Measurements from ENCODE around the gene AFG3L2.

The AFG3L2 gene

DNA sequence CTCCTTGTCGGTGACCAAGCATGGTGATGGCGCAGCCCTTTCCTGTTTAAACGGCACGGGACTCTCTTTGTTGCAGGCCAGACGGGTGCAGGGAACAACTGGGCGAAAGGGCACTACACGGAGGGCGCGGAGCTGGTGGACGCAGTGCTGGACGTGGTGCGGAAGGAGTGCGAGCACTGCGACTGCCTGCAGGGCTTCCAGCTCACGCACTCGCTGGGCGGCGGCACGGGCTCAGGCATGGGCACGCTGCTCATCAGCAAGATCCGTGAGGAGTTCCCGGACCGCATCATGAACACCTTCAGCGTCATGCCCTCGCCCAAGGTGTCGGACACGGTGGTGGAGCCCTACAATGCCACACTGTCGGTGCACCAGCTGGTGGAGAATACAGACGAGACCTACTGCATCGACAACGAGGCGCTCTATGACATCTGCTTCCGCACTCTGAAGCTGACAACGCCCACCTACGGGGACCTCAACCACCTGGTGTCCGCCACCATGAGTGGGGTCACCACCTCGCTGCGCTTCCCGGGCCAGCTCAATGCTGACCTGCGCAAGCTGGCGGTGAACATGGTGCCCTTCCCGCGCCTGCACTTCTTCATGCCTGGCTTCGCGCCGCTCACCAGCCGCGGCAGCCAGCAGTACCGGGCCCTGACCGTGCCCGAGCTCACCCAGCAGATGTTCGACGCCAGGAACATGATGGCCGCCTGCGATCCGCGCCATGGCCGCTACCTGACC is 51.9 kb downstream of the AFG3L2 start:
- peaks cover 27% of the 10 kb centered on the region for H3K36me3 ChIP-seq
- TF ChIP-seq CTCF (IDR thresholded peaks at IDR 0.05): no peak
- H3K27me3 ChIP-seq: no peaks in the 10 kb centered on the region
- no peaks in the 10 kb centered on the region for H3K9me3 ChIP-seq
- H3K4me1 ChIP-seq (ENCODE audit: control insufficient read depth in 1 of 2, insufficient read depth in 1 of 2, low read depth in 1 of 2, low read length in 1 of 2): no peaks in the 10 kb centered on the region
- no peak overlapping the region for H3K27ac ChIP-seq
- H3K4me3 ChIP-seq (ENCODE audit: low read depth in 1 of 2, low read length in 1 of 2): no peak overlapping the region

GRCh38 chr18:12321333-12321732 is 55.7 kb downstream of the AFG3L2 start:
- no peaks in the 10 kb centered on the region for H3K9me3 ChIP-seq
- no peak overlapping the region for H3K27ac ChIP-seq
- peaks cover 21% of the 10 kb centered on the region for H3K36me3 ChIP-seq
- no peaks in the 10 kb centered on the region for H3K27me3 ChIP-seq
- H3K4me1 ChIP-seq (ENCODE audit: control insufficient read depth in 1 of 2, insufficient read depth in 1 of 2, low read depth in 1 of 2, low read length in 1 of 2): no peaks in the 10 kb centered on the region
- TF ChIP-seq CTCF (IDR thresholded peaks at IDR 0.05): no peak
- H3K4me3 ChIP-seq (ENCODE audit: low read depth in 1 of 2, low read length in 1 of 2): no peak overlapping the region

DNA sequence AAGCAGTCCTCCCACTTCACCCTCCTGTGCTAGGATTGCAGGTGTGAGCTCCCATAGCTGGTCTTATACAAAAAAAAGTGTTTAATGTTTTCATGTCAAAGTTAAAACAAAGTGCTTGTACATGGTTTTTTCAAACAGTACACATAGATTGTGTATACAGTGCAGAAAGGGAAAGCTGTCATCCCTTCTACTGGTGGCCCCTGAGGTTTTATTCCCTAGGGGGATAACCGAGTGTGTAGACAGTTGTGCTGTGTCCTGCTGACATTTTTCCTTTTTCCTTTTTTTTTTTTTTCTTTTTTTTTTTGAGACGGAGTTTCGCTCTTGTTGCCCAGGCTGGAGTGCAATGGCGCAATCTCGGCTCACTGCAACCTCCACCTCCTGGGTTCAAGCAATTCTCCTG is 58.2 kb downstream of the AFG3L2 start:
- Histone ChIP-seq H3K4me1 (ENCODE audit: control insufficient read depth in 1 of 2, insufficient read depth in 1 of 2, low read depth in 1 of 2, low read length in 1 of 2) (no peaks in the 10 kb centered on the region), H3K27me3 (no peaks in the 10 kb centered on the region), H3K4me3 (ENCODE audit: low read depth in 1 of 2, low read length in 1 of 2) (no peak overlapping the region), H3K36me3 (peaks cover 3% of the 10 kb centered on the region), H3K27ac (no peak overlapping the region), H3K9me3 (no peaks in the 10 kb centered on the region)
- TF ChIP-seq CTCF (IDR thresholded peaks at IDR 0.05): no peak

DNA sequence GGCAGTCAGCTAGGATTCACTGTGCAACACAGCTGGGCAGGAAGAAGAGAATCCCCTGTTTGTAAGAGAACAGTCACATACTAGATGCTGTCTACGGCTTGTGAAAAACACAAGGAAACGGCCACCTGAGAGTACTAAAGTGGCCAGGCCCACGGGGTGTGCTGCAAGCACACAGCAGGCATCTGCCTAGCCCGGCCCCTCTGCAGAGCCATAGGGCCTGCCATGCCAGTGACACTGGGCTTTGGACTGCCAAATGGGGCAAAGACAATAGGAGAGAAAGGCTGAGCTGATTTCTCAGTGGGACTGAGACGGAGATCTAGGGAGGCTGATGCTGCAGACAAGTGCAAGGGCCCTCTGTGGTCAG is 58.7 kb downstream of the AFG3L2 start:
- Histone ChIP-seq H3K36me3 (peaks cover 3% of the 10 kb centered on the region), H3K4me1 (ENCODE audit: control insufficient read depth in 1 of 2, insufficient read depth in 1 of 2, low read depth in 1 of 2, low read length in 1 of 2) (no peaks in the 10 kb centered on the region), H3K9me3 (no peaks in the 10 kb centered on the region), H3K27ac (no peak overlapping the region), H3K27me3 (no peaks in the 10 kb centered on the region), H3K4me3 (ENCODE audit: low read depth in 1 of 2, low read length in 1 of 2) (no peak overlapping the region)
- TF ChIP-seq CTCF (IDR thresholded peaks at IDR 0.05): no peak

GRCh38 chr18:12317664-12318333 is 59.2 kb downstream of the AFG3L2 start:
- TF ChIP-seq CTCF (IDR thresholded peaks at IDR 0.05): no peak
- Histone ChIP-seq H3K4me1 (ENCODE audit: control insufficient read depth in 1 of 2, insufficient read depth in 1 of 2, low read depth in 1 of 2, low read length in 1 of 2) (no peaks in the 10 kb centered on the region), H3K9me3 (no peaks in the 10 kb centered on the region), H3K27ac (no peak overlapping the region), H3K4me3 (ENCODE audit: low read depth in 1 of 2, low read length in 1 of 2) (no peak overlapping the region), H3K27me3 (no peaks in the 10 kb centered on the region), H3K36me3 (peaks cover 3% of the 10 kb centered on the region)
